Aorta (tissue), 5 donors: ENCODE results near the gene POU4F1. TPM values are rescaled to one million over a fixed set of nuclear protein-coding genes. Genes with fewer than 3 reads are reported as not detected.

Experiments
- ATAC-seq: fragments of 200-7000 bp; cut with Tn5 transposase; one replicate; pipeline ENCODE4 v1.9.1; 2022; ENCODE audit warnings: moderate library complexity; ENCODE audit not compliant: low FRiP score
- DNase-seq, 2 donors: peaks; one replicate each; pipeline ENCODE4 v3.0.0-alpha.2; 2020
- H3K27ac ChIP-seq, 2 donors: one replicate each; pipeline ENCODE4 v1.5.1; 2013; ENCODE audit warnings: low read length in 2 of 2, mild to moderate bottlenecking in 2 of 2, moderate library complexity in 2 of 2, control low read depth in 1 of 2, inconsistent platforms in 1 of 2, low read depth in 1 of 2
- H3K27me3 ChIP-seq, 2 donors: one replicate each; pipeline ENCODE4 v1.6.1; 2013; ENCODE audit warnings: control low read depth in 1 of 2, low read length in 1 of 2, mild to moderate bottlenecking in 1 of 2, moderate library complexity in 1 of 2; ENCODE audit not compliant: insufficient read depth in 2 of 2, control insufficient read depth in 1 of 2
- H3K36me3 ChIP-seq, 2 donors: one replicate each; pipeline ENCODE4 v1.6.1; 2013; ENCODE audit warnings: control low read depth in 1 of 2, low read length in 1 of 2, mild to moderate bottlenecking in 1 of 2; ENCODE audit not compliant: insufficient read depth in 2 of 2, control insufficient read depth in 1 of 2
- H3K4me1 ChIP-seq, 2 donors: one replicate each; pipeline ENCODE4 v1.6.1; 2013; ENCODE audit warnings: low read length in 2 of 2, control low read depth in 1 of 2, mild to moderate bottlenecking in 1 of 2, moderate library complexity in 1 of 2; ENCODE audit not compliant: insufficient read depth in 2 of 2, control insufficient read depth in 1 of 2
- H3K4me3 ChIP-seq, 2 donors: one replicate each; pipeline ENCODE4 v1.5.1; 2013; ENCODE audit warnings: low read length in 2 of 2, control low read depth in 1 of 2, mild to moderate bottlenecking in 1 of 2
- H3K9me3 ChIP-seq: one replicate; pipeline ENCODE4 v1.6.1; 2013; ENCODE audit warnings: mild to moderate bottlenecking, low read length; ENCODE audit not compliant: control insufficient read depth
- WGBS, 2 donors: extraction: QIAGEN DNeasy Blood & Tissue Kit; methylation state at CpG; one replicate each; pipeline ENCODE4 v1.1.7; 2013; 5-methylcytosine and 5-hydroxymethylcytosine counted together
- intact Hi-C, 2 donors: fragments of 100-400 bp; cut with DNase I; formaldehyde crosslinking; loops; one replicate each; pipeline versions ENCODE4 v1.14.2 to v1.15.0; 2022
- polyA plus RNA-seq, 2 donors: library from polyadenylated mRNA; stranded (reverse); fragments of 200-250 nt; gene quantifications; one replicate each; pipeline ENCODE4 v1.2.3, GENCODE V29; 2013
- total RNA-seq, 2 donors: library from RNA; stranded (reverse); fragmentation: NEBNext Ultra II Directional; extraction: Animal tissue kit (Norgen Biotek cat#: 25700); gene quantifications; one replicate each; pipeline ENCODE4 v1.2.1, GENCODE V29; 2021
- donor health status: healthy with polysubstance abuse.
- donor health status: Bipolar disorder and iron deficiency.
- donor health status: DM: no; HTN: no; CAD: no.
- donor health status: DM: no; HTN: no; CAD: no.
- donor health status: DM: yes; HTN: yes; CAD: no.

Gene POU4F1
- total and polyA plus RNA-seq, 4 donors = 0.45 to 2.3 TPM; not detected in 2

- no peaks in the 10 kb centered on the region for H3K27me3 ChIP-seq
- H3K9me3 ChIP-seq = no peaks in the 10 kb centered on the region
- no peak overlapping the region for H3K27ac ChIP-seq
- H3K4me3 ChIP-seq = no peak overlapping the region
- DNase-seq (no peak), ATAC-seq (no peak)
- no peaks in the 10 kb centered on the region for H3K4me1 ChIP-seq
- peaks cover 2 to 8% of the 10 kb centered on the region in 2 donors for H3K36me3 ChIP-seq
- 91 to 100% methylated on average over 1 of the region's 1 CpG for WGBS, 2 donors
- intact Hi-C loops = no loop called here
Measured at GRCh38 chr13:78631077-78631476, 27.7 kb upstream of the POU4F1 start.

GRCh38 chr13:78630511-78630910 lies 27.2 kb upstream of the POU4F1 start:
- intact Hi-C loops = no loop called here
- Histone ChIP-seq H3K4me1 (no peaks in the 10 kb centered on the region), H3K27me3 (no peaks in the 10 kb centered on the region), H3K9me3 (no peaks in the 10 kb centered on the region), H3K27ac (no peak overlapping the region), H3K4me3 (no peak overlapping the region), H3K36me3 (peaks cover 2 to 8% of the 10 kb centered on the region in 2 donors)
- DNase-seq (no peak), ATAC-seq (no peak)
- WGBS, 2 donors = 91 to 92% methylated on average over 1 of the region's 1 CpG

- WGBS, 2 donors = 98 to 100% methylated on average over 2 of the region's 2 CpGs
- H3K27ac ChIP-seq = no peak overlapping the region
- H3K27me3 ChIP-seq = no peaks in the 10 kb centered on the region
- no peaks in the 10 kb centered on the region for H3K9me3 ChIP-seq
- intact Hi-C loops = no loop called here
- no peak overlapping the region for H3K4me3 ChIP-seq
- peaks cover 0 to 3% of the 10 kb centered on the region in 2 donors for H3K36me3 ChIP-seq
- H3K4me1 ChIP-seq = no peaks in the 10 kb centered on the region
- DNase-seq = no peak
- no peak for ATAC-seq
Measured at GRCh38 chr13:78625384-78625783, 22.0 kb upstream of the POU4F1 start.

GRCh38 chr13:78623132-78623531 lies 19.8 kb upstream of the POU4F1 start:
- ATAC-seq = no peak
- no peak overlapping the region for H3K4me3 ChIP-seq
- DNase-seq = no peak
- H3K4me1 ChIP-seq = no peaks in the 10 kb centered on the region
- intact Hi-C loops = no loop called here
- no peaks in the 10 kb centered on the region for H3K27me3 ChIP-seq
- H3K36me3 ChIP-seq = peaks cover 0 to 1% of the 10 kb centered on the region in 2 donors
- no peaks in the 10 kb centered on the region for H3K9me3 ChIP-seq
- WGBS, 2 donors = 97 to 99% methylated on average over 3 of the region's 3 CpGs
- no peak overlapping the region for H3K27ac ChIP-seq

- Histone ChIP-seq H3K9me3 (peaks cover 2% of the 10 kb centered on the region), H3K27ac (no peak overlapping the region), H3K36me3 (peaks cover 2 to 4% of the 10 kb centered on the region in 2 donors), H3K27me3 (no peaks in the 10 kb centered on the region), H3K4me1 (no peaks in the 10 kb centered on the region), H3K4me3 (no peak overlapping the region)
- 95 to 96% methylated on average over 2 of the region's 2 CpGs for WGBS, 2 donors
- intact Hi-C loops = no loop called here
- DNase-seq = no peak
- ATAC-seq = no peak
Measured at GRCh38 chr13:78620936-78621470, 17.7 kb upstream of the POU4F1 start.

- H3K27ac ChIP-seq = no peak overlapping the region
- peaks cover 3 to 6% of the 10 kb centered on the region in 2 donors for H3K36me3 ChIP-seq
- H3K27me3 ChIP-seq = no peaks in the 10 kb centered on the region
- H3K4me1 ChIP-seq = no peaks in the 10 kb centered on the region
- no peak overlapping the region for H3K4me3 ChIP-seq
- ATAC-seq = no peak
- H3K9me3 ChIP-seq = peaks cover 2% of the 10 kb centered on the region
- intact Hi-C loops = no loop called here
- 95 to 96% methylated on average over 1 of the region's 1 CpG for WGBS, 2 donors
- no peak for DNase-seq
Measured at GRCh38 chr13:78618411-78618810, 15.1 kb upstream of the POU4F1 start.

GRCh38 chr13:78611040-78611439 lies 7.7 kb upstream of the POU4F1 start:
- Histone ChIP-seq H3K4me3 (no peak overlapping the region), H3K9me3 (no peaks in the 10 kb centered on the region), H3K4me1 (no peaks in the 10 kb centered on the region), H3K27me3 (no peaks in the 10 kb centered on the region), H3K27ac (no peak overlapping the region), H3K36me3 (peaks cover 0 to 5% of the 10 kb centered on the region in 2 donors)
- intact Hi-C loops = no loop called here
- WGBS, 2 donors = 58% methylated on average over 3 of the region's 3 CpGs
- DNase-seq = no peak
- no peak for ATAC-seq

- Histone ChIP-seq H3K27ac (no peak overlapping the region), H3K27me3 (peaks cover 0 to 1% of the 10 kb centered on the region in 2 donors), H3K36me3 (no peaks in the 10 kb centered on the region), H3K4me3 (no peak overlapping the region), H3K9me3 (no peaks in the 10 kb centered on the region), H3K4me1 (no peaks in the 10 kb centered on the region)
- intact Hi-C loops = no loop called here
- WGBS, 2 donors = 64 to 67% methylated on average over 4 of the region's 4 CpGs
- ATAC-seq (no peak), DNase-seq (no peak)
Measured at GRCh38 chr13:78610381-78610883, 7.1 kb upstream of the POU4F1 start.

- no peaks in the 10 kb centered on the region for H3K4me1 ChIP-seq
- intact Hi-C loops = loop anchor here in 1 of 2 donors (10.0 kb wide), 1 partner anchor 45 kb away; the partner anchor contains the start of gene OBI1
- DNase-seq (peak in 1 of 2 donors; percentile 75), ATAC-seq (peak; percentile 12)
- H3K36me3 ChIP-seq = no peaks in the 10 kb centered on the region
- no peak overlapping the region for H3K27ac ChIP-seq
- peak overlapping the region; percentile 23 to 45 for H3K4me3 ChIP-seq
- peaks cover 0 to 1% of the 10 kb centered on the region in 2 donors for H3K27me3 ChIP-seq
- no peaks in the 10 kb centered on the region for H3K9me3 ChIP-seq
- 19 to 21% methylated on average over 33 of the region's 33 CpGs for WGBS, 2 donors
Measured at GRCh38 chr13:78609464-78610205, 6.3 kb upstream of the POU4F1 start.
